Breast epithelium (tissue), 3 donors: ENCODE measurements around the gene MUC5AC.

Experiments used
- POLR2AphosphoS5 ChIP-seq, 3 donors: sonication (generic); formaldehyde crosslinking; IDR thresholded peaks; one replicate each; pipeline ENCODE4 v1.6.1; 2017; ENCODE audit warnings: antibody characterized with exemption in 3 of 3
- TF ChIP-seq, protein P1 (sequence below), 3 donors: fragments of 450-650 bp; IDR thresholded peaks; one replicate each; pipeline ENCODE4 v1.5.1; 2016 to 2017; ENCODE audit warnings: antibody characterized with exemption in 3 of 3, mild to moderate bottlenecking in 3 of 3, moderate library complexity in 3 of 3

DNA sequence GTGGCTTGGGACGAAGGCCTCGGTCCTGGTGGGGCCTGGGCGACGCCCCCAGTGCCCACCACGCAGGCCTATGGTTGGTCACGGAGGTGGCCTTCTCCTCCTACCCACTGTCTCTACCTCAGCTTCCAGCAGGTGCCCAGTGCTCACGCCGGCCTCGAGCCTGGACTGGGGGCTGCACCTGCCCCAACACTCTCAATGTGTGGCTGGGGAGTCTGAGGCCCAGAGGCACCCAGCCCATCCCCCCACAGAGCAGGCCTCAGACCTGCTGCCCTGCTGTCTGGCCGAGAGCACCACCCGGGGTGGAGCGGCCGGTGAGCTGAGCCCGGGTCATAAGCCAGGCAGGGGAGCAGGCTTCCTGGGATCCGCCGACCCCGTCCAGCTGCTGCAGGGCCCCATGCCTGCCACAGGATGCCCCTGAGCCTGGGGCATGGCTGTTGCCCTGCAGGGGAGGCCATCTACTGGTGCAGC lies 28.6 kb upstream of the MUC5AC start:
- TF ChIP-seq, protein P1, sequence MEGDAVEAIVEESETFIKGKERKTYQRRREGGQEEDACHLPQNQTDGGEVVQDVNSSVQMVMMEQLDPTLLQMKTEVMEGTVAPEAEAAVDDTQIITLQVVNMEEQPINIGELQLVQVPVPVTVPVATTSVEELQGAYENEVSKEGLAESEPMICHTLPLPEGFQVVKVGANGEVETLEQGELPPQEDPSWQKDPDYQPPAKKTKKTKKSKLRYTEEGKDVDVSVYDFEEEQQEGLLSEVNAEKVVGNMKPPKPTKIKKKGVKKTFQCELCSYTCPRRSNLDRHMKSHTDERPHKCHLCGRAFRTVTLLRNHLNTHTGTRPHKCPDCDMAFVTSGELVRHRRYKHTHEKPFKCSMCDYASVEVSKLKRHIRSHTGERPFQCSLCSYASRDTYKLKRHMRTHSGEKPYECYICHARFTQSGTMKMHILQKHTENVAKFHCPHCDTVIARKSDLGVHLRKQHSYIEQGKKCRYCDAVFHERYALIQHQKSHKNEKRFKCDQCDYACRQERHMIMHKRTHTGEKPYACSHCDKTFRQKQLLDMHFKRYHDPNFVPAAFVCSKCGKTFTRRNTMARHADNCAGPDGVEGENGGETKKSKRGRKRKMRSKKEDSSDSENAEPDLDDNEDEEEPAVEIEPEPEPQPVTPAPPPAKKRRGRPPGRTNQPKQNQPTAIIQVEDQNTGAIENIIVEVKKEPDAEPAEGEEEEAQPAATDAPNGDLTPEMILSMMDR (IDR thresholded peaks at IDR 0.05): no peak
- no peak for TF ChIP-seq POLR2AphosphoS5 (IDR thresholded peaks at IDR 0.05)
